Activated naive CD4-positive, alpha-beta T cell treated with Interleukin-2 at 50 U/mL for 16 hours (primary cell): ENCODE results near the gene COPZ2.
"Not testable (repeated sequence)": the region's sequence is repeated elsewhere in the genome, so short reads cannot be mapped to it uniquely, and the experiment has no call there.

Source experiments
- DNase-seq: peaks from one replicate; pipeline ENCODE4 v3.0.0-alpha.2; 2020

The COPZ2 gene, protein sequence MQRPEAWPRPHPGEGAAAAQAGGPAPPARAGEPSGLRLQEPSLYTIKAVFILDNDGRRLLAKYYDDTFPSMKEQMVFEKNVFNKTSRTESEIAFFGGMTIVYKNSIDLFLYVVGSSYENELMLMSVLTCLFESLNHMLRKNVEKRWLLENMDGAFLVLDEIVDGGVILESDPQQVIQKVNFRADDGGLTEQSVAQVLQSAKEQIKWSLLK

DNA sequence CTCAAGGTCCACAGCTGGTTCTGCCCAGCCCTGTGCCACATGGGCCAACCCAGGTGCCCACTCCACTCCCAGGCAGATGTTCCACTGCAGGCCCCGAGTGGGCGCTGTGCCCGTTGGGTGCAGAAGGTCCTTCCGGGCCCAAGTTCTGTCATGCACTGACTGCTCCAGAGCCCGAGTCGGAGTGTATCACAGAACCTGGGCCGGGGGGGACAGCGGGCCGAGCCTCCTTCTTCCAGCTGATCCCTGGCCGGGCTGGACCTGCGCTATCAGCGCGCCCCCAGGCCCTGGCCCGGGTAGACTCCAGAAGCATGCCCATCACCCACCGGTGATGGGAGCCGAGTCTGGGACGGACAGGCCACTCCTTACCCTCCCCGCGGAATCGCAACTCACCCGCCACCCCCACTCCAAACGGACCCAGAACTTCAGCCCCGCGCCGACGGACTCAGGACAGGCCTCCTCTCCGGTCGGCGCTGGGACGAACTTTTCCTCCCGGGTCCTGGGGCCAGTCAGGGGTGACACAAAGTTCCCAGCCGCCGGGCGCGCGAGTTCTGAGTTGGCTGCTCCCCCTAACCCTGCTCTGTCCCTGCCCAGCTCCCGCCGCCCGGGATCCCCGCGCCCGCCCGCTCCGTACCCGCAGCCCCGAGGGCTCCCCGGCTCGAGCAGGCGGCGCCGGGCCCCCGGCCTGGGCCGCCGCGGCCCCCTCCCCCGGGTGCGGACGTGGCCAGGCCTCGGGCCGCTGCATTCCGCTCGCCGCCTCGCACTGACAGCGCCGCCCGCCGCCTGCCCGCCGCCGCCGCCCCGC lies at the start of gene COPZ2:
COPZ2 (minus strand) TSS at position 762 of the 802 bp plus-strand sequence; CDS start at position 742, 20 bp downstream.
- DNase-seq = peak; percentile 72

DNA sequence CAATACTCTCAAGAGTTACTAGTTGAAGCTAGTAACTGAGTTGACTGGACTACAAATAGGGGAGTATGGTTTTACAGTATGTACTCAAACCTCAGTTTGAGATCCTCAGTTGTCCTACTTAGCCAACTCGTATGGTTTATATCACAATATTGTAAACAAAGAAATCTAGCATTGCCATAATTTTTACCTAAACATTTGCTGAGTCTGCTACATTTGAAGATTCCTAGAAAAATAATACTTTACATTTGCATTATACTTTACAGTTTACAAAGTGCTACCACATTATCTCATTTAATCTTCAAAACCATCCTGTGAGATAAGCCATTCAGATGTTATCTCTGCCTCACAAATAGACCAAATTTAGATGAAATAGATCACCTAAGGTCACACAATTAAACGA lies 47.3 kb upstream of the COPZ2 start:
- DNase-seq = no peak

DNA sequence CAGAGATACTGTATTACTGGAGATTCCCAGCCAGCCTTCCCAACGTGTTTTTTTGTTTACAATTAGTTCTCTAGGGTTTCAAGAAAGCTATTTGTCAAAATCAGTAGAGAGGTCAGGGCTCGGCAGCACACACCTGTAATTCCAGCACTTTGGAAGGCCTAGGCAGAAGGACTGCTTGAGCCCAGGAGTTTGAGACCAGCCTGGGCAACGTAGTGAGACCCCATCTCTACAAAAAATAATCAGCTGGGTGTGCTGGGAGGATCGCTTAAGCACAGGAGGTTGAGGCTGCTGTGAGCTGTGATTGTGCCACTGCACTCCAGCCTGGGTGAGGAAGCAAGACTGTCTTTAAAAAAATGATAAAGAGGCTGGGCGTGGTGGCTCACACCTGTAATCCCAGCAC lies 44.3 kb upstream of the COPZ2 start:
- DNase-seq = no peak

DNA sequence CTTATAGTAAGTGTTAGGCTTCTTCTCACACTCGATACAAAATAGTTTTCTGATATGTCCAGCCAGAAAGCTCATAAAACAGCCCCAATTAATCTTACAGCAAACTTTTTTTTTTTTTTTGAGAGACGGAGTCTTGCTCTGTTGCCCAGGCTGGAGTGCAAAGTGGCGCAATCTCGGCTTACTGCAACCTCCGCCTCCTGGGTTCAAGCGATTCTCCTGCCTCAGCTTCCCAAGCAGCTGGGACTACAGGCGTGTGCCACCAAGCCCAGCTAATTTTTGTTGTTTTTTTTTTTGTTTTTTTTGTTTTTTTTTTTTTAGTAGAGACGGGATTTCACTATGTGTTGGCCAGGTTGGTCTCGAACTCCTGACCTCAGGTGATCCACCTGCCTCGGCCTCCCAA lies 39.6 kb upstream of the COPZ2 start:
- DNase-seq = not testable (repeated sequence)

DNA sequence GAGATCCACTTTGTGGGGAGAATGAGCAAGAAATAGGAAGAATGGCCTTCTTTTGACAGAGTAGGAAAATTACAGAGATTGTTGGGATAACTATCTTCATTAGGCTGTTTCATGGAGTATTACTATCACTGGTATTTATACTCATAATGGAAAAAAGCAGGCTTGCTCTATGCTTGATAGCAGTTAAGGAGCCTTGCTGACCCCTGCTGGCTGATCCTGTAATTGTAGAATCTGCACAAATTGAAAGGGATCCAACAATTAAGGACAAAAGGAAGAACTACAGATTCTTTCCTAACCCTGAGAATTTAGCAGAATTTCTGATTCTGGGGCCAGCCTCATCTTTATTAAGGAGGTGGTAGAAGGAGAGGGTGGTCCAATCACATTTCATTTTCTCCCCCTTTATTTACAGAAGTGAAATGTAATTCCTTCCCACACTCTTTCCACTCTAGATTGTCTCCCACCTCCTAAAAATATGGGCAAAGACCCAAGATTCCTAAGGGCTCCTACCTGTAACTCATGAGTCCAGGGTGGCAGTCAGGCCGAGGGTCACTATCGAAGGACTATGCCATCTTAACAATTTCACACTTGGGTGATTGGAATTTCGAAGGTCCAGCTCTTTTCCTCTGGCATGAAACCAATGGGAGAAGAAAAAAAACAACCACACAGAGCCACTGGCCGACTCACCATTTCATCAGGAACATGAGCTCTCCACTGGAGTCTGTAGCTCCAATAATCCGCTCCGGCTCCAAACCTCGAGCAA lies 36.9 kb upstream of the COPZ2 start:
- DNase-seq = peak; percentile 73

DNA sequence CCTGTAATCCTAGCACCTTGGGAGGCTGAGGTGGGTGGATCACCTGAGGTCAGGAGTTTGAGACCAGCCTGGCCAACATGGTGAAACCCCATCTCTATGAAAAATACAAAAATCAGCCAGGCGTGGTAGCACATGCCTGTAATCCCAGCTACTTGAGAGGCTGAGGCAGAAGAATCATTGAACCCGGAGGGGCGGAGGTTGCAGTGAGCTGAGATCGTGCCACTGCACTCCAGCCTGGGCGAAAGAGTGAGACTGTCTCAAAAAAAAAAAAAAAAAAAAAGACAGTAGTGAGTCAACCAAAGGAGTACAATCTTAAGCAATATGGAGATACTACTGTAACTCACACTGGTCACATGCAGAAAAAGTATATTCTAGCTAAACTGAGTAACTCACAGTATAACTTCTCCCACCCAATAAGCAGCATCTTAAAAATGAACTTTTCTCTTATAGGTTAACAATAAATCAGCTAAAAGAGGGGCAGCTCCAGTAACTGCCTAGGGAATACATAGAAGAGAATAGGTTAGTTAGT lies 36.0 kb upstream of the COPZ2 start:
- DNase-seq = not testable (repeated sequence)

DNA sequence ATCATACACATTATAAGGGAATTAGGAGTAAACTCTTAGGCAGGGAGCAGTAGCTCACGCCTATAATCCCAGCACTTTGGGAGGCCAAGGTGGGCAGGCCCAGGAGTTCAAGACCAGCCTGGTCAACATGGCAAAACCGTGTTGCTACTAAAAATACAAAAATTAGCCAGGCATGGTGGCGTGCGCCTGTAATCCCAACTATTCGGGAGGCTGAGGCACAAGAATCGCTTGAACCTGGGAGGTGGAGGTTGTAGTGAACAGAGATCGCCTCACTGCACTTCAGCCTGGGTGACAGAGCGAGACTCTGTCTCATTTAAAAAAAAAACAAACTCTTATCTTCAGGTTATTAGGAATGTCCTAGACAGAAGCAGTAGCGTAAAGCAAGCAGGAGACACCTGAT lies 35.2 kb upstream of the COPZ2 start:
- DNase-seq = not testable (repeated sequence)

DNA sequence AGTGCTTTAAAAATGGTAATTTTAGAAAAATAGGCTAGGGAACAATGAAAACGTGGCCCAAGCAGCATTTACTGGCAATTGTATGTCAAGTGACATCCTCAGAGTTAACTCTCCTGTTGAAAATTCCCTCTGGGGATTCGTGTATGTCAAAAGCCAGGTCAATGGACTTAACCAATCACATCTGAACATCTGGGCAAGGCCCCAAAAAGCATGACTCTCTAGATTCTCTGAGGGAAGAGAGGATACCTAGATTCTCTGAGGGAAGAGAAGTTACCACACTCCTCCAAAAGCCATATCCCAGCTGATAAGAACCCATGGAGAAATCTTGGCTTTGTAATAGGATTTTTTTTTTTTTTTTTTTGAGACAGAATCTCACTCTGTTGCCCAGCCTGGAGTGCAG lies 34.1 kb upstream of the COPZ2 start:
- DNase-seq = no peak

DNA sequence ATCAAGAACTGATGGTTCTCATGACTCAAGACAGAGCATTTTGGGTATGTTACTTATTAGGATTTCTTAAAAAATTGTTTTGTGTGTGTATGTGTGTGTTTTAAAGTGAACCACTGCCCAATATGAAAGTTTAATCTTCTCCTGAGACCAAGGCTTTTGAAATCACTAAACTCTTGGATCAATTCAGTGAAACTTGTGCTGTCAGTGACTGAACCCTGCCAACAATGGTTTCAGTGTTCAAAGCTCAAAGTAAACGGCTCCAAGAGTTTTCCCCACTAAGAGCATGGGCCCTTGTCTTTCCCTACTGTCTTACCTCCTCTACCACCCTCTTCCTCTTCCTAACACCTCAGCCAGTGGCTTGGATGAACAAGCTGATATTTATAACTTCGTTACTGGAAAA lies 32.6 kb upstream of the COPZ2 start:
- no peak for DNase-seq

DNA sequence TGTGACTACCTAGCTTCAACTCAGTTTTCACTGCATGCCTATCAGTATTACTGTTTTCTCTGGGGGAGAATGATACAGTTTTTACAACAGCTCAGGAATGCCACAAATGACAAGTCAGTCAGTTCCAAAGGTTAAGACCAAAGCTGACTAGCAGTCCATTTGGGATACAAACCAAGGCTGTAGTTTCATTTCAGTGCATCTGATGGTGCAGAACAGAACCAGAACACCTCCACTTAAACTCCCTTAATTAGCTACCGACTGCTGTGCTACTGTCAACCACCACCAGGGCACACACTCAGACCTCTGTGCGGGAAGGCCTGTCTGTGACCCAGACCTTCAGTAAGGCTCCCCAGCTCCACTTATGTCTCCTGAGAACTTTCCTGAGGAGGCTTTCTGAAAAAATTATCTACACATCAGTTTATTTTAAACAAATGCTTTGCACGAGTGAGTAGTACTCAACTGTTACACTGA lies 30.9 kb upstream of the COPZ2 start:
- DNase-seq = no peak

DNA sequence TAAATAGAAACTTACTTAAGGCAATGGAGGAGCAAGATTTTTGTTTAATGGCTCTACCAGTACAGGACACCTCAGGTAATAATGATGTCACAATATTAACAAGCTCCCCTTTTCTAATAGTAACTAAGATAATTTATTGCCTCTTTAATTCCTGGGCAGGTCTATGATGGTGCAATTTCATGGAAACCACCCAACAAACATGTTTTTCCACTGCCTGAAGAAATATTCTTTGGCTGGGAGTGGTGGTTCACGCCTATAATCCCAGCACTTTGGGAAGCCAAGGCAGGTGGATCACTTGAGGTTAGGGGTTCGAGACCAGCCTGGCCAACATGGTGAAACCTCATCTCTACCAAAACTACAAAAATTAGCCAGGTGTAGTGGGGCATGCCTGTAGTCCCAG lies 30.2 kb upstream of the COPZ2 start:
- not testable (repeated sequence) for DNase-seq

DNA sequence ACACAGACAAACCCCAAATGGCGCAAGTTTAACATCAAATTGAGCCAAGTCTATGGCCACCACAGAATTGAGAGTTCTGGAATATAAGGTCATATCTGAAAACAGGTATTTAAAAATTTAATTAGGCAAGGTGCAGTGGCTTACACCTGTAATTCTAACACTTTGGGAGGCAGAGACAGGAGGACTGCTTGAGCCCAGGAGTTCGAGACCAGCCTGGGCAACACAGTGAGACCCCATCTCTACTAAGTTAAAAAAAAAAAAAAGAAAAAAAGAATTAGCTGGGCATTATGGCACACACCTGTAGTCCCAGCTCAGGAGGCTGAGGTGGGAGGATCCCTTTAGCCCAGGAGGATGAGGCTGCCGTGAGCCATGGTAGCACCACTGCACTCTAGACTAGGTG lies 29.6 kb upstream of the COPZ2 start:
- no peak for DNase-seq

DNA sequence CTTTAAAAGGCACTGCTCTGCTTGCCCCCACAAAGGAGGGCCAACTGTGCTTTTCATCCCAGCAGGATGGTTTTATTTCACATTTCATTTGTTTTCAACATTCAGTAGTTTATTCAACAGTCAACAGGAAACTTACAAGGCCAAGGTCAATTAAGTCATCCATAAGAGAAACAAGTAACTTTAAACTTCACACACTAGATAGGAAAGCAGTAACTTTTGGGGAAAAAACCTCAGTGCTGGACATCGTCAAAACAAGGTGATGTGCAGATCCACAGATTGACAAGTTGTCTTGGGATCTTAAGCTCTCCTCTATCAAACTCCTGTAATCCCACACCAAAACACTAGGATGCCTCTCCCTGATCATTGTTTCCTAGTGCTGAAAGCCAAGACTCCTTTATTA lies 29.1 kb upstream of the COPZ2 start:
- DNase-seq = no peak

DNA sequence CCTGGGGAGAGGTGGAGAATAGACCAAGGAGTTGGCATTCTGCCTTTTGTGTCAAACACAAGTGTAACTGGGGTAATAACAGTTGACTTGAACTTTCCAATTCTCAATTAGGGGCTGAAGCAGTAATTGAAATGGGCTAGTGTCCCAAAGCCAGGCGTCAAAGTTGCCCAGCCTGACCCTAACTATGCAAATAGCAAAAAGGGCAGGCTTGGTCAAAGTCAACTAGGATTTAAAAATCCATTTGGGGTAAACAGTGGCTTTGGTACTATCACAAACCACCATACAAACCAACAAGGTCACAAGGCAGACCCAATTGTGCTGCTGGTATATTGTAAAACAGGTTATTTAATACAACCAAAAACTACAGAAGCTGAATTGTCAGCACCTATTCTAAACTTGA lies 28.6 kb upstream of the COPZ2 start:
- DNase-seq = no peak

DNA sequence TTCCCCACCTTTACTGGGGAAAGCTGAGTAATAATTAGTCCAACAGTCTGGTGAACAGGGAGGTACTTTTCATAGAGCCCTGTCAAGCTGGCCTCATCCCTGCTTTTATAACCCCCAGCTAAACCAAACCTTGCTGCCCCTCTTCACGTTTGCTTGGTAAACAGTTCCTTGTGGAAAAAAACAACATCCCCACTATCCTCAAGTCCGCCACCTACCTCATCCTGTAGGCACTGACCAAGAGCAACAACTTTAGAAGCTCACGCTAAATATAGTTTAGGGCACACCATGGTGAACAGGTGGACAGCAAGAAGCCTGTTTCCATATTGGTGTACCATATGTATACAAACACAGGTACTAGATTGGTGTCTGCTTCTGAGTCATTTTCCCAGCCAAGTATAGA lies 27.0 kb upstream of the COPZ2 start:
- DNase-seq = no peak

DNA sequence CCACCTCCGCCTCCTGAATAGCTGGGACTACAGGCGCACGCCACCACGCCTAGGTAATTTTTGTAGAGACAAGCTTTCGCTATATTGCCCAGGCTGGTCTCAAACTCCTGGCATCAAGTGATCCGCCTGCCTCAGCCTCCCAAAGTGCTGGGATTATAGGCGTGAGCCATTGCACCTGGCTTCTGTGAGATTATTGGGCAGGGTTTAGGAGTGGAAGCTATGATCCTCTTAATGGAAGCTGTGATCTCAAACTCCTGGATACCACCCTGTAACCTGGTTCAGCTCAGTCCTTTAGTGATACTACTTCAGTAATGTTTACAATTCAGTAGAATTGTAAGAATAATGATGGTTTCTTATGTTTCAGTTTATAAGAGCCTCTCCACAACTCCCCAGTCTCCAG lies 24.7 kb upstream of the COPZ2 start:
- no peak for DNase-seq

DNA sequence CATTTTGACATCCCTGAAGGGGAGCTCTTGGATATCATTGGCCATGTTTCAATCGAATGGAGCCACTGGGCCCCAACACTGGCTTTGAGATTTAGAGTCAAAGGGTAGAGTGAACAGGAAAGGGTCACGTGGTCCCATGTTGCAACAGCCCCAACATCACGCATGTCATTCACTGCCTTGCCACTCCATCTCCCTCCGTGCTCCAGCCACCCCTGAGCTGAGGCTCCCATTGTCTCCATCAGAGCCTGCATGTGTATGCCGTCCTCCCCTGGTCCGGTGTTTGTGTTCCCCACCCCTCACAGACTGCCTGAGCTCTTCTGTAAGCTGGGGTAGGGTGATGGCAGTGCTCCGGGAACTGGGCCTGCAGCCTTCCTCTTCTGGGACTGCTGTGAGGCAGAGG lies 22.7 kb upstream of the COPZ2 start:
- DNase-seq = no peak

DNA sequence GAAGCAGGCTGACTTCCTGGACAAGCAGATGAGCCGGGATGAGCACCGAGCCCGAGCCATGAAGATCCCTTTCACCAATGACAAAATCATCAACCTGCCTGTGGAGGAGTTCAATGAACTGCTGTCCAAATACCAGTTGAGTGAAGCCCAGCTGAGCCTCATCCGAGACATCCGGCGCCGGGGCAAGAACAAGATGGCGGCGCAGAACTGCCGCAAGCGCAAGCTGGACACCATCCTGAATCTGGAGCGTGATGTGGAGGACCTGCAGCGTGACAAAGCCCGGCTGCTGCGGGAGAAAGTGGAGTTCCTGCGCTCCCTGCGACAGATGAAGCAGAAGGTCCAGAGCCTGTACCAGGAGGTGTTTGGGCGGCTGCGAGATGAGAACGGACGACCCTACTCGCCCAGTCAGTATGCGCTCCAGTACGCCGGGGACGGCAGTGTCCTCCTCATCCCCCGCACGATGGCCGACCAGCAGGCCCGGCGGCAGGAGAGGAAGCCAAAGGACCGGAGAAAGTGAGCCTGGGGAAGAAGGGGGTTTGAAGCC lies 21.6 kb upstream of the COPZ2 start:
- no peak for DNase-seq

DNA sequence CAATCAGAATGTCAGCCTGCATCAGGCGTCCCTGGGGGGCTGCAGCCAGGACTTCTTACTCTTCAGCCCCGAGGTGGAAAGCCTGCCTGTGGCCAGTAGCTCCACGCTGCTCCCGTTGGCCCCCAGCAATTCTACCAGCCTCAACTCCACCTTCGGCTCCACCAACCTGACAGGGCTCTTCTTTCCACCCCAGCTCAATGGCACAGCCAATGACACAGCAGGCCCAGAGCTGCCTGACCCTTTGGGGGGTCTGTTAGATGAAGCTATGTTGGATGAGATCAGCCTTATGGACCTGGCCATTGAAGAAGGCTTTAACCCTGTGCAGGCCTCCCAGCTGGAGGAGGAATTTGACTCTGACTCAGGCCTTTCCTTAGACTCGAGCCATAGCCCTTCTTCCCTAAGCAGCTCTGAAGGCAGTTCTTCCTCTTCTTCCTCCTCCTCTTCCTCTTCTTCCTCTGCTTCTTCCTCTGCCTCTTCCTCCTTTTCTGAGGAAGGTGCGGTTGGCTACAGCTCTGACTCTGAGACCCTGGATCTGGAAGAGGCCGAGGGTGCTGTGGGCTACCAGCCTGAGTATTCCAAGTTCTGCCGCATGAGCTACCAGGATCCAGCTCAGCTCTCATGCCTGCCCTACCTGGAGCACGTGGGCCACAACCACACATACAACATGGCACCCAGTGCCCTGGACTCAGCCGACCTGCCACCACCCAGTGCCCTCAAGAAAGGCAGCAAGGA lies 21.0 kb upstream of the COPZ2 start:
- no peak for DNase-seq

DNA sequence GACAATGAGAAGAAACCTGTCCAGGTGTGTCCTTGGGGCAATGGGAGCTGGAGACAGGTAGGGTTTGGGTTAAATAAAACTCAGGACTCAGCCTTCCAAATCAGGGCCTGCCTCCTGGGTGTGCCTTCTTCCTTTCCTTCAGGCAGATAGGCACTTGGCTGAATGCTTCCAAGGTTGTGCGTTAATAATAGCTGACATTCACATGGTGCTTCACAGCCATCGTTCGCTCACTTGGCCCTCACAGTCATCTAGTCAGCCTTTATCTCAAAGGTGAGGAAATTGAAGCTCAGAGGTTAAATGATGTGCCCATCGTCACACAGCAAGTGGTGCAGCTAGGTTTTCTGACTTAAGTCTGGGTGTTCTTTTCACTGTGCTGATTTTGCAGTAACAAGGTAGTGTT lies 20.0 kb upstream of the COPZ2 start:
- DNase-seq = no peak

DNA sequence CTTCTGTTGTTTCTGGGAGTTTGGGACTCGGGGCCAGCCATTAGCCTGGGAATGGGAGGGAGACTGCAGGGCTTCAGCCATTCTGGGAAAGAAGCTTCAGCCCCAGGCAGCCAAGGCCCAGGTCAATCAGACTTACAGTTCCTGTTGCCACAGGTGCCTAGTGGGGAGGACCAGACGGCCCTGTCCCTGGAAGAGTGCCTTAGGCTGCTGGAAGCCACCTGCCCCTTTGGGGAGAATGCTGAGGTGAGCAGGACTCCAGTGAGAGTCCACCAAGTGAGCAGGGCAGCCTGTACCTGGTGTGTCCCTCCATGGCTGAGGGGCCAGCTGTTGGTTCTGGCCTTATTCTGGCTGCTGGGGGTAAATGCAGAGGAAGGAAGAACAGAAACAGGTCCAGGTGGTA lies 19.3 kb upstream of the COPZ2 start:
- no peak for DNase-seq

DNA sequence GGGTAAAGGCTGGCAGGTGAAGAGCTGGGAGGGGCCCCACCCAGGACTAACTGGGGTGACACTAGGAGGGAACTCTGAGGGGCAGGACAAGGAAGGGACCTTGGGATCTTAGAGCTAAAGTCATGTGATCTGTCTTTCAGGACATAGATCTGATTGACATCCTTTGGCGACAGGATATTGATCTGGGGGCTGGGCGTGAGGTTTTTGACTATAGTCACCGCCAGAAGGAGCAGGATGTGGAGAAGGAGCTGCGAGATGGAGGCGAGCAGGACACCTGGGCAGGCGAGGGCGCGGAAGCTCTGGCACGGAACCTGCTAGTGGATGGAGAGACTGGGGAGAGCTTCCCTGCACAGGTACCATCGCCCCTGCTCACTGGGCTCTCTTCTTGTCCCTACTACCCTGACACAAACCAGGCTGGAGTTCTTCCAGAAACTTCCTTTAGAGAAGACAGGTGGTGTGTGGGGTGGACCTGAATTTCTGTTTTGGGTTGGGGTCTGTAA lies 18.7 kb upstream of the COPZ2 start:
- no peak for DNase-seq
